IPS-18c (cell line): ENCODE measurements around the gene CCDC102B.
"Not testable (repeated sequence)": the region's sequence is repeated elsewhere in the genome, so short reads cannot be mapped to it uniquely, and the experiment has no call there.

Experiments used
- H3K4me3 ChIP-seq: 2 replicates; pipeline ENCODE4 v1.7.0; 2013; ENCODE audit warnings: low read depth, mild to moderate bottlenecking, low read length, moderate library complexity; ENCODE audit not compliant: insufficient read depth
- H3K9me3 ChIP-seq: one replicate; pipeline ENCODE4 v1.6.1; 2013; ENCODE audit warnings: mild to moderate bottlenecking, low read length, moderate library complexity; ENCODE audit not compliant: control insufficient read depth, insufficient read depth

CCDC102B gene

DNA sequence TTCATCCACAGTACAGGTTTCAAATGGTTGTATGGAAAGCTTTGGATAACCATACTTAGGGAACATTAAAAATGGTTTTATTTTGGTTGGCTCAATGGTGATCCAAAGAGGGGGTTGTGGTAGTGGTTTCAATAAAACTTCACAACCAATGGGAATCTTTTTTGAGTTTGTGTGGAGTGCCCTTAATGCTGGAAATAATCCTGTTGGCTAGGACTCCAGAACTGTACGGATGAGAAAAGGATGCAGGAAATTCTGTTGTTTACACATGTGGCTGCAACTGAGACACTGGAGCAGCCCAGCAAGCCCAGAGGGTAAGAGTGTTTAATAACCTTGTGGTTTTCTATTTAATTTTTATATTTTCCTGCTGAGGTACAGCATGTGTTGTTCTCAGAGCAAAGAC is at the start of gene CCDC102B:
TSS of gene CCDC102B (plus strand) at position 210 of the 400 bp plus-strand sequence. CDS start 38,684 bp downstream, outside the sequence.
- Histone ChIP-seq H3K4me3 (no peak within 1 kb of the TSS), H3K9me3 (no peaks in the 10 kb centered on the region)

DNA sequence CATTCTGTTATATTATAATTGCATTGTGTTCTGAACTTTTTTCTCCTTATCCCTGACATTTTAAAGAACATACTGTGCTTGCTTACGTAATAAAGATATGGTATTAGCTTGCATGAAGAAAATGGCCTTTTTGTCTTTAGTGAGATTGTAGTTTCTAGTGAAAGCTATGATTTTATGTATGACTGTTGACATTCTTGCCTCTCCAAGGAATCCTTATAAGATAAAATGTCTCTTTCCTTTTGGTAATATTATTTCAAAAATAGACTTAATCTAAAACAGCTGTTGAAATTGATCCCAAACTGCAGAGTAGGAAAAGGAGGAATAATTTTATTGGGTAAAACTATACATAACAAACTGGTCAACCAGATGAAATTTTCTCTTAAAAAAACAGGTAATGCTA is 40.8 kb upstream of the CCDC102B start:
- peaks cover 3% of the 10 kb centered on the region for H3K9me3 ChIP-seq
- no peak overlapping the region for H3K4me3 ChIP-seq

DNA sequence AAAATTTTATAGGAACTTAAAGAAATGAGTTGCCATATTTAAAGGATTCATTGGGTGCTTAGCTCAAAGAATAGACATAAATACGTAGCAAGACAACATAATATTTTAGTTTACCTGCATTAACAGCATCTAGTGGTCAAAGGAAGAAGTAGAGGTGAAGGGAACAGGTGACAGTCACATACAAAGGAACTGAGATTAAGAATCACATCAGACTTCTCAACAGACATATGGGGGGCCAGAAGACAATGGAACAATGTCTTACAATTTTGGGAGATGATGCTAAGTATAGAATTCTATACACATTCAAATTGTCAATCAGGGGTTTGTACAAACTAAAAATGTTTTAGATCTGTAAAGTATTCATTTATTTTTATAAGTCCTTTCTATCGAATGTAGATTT is 38.6 kb upstream of the CCDC102B start:
- Histone ChIP-seq H3K9me3 (peaks cover 3% of the 10 kb centered on the region), H3K4me3 (no peak overlapping the region)

DNA sequence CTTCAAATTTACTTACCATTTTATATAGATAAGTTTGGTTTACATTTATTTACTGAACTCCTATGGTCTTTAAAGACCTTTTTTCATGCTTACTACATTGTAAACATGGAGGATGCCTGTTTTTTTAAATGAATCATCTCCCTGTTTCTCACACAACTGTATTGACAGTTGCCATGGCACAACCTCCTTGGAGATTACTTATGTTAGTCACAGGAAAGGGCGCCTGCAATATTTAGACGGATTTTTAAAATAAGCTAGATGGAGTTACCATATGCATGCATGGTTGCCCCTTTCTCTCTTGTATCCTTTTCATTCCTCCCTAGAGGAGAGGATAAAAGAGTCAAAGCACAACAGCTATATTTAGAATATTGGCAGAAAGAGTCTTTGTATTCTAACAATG is 34.8 kb upstream of the CCDC102B start:
- no peak overlapping the region for H3K4me3 ChIP-seq
- peaks cover 3% of the 10 kb centered on the region for H3K9me3 ChIP-seq

DNA sequence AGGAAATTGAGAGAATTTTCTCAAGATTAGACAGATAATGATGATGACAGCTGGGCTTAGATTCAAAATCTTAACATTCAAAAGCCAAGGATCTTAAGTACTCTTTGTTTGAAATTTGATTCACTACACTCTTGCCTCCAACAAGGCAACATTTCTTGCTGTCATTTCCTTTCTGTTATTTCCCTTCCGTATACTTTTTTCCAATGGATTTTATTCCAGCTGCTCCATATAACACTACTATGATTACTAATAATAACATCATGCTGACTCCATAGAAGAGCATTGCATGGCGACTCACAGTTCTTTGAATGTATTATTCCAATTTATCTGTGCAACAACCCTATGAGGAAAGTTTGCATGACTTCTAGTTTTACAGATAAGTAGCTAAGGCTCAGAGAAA is 33.9 kb upstream of the CCDC102B start:
- H3K4me3 ChIP-seq = no peak overlapping the region

DNA sequence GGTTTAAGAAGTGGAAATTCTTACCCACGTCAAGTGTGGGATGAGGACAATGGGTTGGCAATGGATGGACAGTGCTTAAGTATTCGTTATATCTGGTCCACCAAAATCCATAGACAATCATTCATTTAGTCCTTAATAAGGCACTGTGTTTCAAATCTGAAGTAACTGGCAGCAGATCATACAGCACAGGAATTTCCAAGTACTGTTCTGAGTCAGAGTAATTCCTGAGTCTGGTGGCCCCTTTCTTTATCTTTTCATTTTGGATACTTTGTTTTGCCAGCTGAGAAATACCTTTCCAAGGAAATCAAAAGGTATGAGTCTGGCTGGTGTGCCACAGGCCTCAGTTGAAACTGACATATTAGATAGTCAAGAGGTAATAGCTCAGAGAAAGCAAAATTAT is 31.4 kb upstream of the CCDC102B start:
- Histone ChIP-seq H3K9me3 (no peaks in the 10 kb centered on the region), H3K4me3 (no peak overlapping the region)

More for the DNA sequence above, 33.9 kb upstream of the CCDC102B start:
- H3K9me3 ChIP-seq = peaks cover 3% of the 10 kb centered on the region

DNA sequence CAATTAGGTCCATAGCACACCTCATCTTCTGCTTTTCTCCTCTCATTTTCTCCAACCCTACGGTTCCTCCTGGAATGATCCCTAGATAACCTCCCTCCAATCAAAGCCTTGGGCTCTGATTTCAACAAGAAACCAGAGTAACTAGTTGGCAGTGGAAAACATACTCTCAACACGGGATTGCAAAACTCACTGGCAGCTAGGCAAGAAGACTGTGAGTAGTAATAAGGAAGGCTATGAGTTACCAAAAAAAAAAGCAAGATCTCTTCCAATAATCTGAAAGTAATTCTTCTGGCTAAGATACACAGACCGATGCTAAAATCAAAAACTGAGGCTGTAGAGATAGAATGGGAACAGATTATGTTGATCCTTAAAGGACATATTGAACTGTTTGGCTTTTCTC is 28.4 kb upstream of the CCDC102B start:
- H3K9me3 ChIP-seq = no peaks in the 10 kb centered on the region
- no peak overlapping the region for H3K4me3 ChIP-seq

DNA sequence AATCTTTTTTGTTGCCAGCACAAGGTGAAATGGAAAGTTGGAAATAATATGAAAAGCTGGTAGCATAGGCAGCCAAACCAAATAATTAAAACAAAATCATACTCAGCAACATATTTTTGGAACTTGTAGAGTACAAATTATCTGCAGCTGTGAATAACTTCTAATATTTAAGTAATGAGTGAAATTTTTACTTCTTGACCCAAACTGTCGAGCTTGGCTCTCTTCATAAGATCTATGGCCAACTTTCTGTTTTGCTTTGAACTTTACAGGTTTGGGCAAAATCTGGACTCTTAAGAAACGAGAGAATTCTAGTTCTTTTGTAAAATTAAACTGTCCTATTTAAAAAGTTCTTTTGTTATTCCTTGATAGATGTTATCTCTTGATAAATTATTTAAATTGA is 25.6 kb upstream of the CCDC102B start:
- no peaks in the 10 kb centered on the region for H3K9me3 ChIP-seq
- no peak overlapping the region for H3K4me3 ChIP-seq

DNA sequence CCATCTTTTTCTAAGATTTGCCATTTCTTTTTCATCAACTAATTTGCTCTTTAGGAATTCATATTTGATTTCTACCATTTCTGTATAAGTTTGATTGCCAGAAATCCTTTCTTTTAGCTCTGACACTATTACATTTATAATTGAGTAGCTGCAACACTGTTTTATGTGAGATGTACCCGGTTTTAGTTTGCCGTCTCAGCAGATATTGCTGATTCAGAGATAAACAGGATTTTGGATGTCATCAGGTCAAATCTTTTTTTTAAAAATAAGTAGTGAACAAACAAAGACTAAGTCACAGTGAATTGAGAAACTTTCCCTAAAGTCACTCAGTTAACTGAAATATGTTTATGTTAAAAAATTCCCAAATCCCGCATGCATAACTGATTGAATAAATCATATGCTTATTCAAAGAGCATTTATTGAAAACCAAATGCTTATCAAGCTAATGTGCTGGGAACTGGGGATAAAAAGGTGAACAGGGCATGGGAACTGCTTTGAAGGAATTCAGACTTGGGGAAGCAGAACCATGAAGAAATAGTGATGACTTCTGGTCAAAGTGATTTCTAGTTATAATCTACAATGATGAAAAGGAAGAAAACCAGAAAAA is 19.5 kb upstream of the CCDC102B start:
- Histone ChIP-seq H3K4me3 (no peak overlapping the region), H3K9me3 (no peaks in the 10 kb centered on the region)

DNA sequence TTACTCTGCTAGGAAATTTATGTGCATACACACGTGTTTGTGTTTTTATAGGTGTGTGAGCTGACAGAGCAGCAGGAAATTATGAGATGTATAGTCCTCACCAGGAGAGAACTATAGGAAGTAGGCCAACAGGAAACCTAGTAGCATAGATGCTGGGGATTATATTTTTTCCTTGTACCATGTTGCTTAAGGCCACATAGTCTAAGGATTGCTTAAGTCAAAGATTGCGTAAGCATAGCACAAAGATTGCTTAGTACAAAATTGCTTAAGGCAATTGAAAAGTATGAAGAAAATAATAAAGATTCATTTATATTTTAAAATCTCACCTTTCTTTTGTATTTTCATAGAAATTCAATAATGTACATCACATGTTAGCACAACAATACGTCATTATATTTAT is 18.7 kb upstream of the CCDC102B start:
- Histone ChIP-seq H3K4me3 (no peak overlapping the region), H3K9me3 (no peaks in the 10 kb centered on the region)

DNA sequence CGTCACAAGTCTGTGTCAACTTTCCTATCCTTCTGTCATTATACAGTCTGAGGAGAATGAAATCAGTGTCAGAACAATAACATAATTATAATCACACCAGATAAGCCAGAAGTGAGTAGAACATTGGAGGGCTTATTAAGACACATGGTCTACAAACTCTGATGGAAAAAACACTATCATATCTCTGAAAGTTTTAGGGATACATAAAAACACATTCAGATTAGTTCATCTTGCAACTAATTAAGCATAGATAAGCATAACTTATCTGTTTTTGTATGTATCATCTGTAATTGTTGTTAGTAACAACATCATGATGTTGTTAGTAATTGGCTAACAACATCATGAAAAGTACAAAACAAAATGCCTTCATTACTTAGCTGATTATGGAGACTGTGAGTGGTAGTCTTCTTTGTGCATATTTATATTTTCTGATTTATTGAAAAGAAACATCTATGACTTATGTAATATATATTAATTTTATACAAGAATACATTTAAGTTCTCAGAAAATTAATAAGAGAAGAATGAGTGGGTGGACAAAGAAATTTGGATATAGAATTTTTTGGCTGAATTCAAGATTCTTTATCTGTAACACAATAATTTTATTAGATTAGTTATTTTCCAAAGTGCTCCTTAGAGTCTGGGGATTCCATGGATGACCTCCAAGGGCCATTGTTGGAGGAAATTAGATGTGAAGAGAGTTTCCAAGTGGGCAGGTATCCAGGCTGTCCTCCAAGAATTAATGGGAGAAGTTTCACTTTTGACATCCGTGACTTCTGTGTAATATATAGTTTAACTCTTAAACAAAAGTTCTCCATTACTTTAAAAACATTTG is 16.9 kb upstream of the CCDC102B start:
- H3K4me3 ChIP-seq = no peak overlapping the region
- no peaks in the 10 kb centered on the region for H3K9me3 ChIP-seq

DNA sequence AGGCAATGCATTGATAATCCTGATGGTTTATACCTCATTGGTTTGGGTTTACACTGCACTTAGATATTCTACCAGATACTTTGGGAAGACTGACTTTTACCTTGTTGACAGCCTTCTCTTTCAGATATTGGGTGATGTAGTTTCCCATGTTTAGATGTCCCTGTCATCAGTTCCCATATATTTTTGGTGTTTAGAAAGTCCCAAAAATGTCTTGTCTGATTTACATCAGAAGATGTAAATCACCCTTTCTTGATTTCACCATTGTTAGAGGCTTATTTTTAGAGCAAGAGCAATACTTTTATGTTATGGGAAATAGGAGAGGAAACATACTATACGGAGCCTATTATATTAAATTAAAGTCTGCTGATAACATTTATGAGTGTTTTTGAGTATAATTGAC is 14.4 kb upstream of the CCDC102B start:
- Histone ChIP-seq H3K9me3 (no peaks in the 10 kb centered on the region), H3K4me3 (no peak overlapping the region)

DNA sequence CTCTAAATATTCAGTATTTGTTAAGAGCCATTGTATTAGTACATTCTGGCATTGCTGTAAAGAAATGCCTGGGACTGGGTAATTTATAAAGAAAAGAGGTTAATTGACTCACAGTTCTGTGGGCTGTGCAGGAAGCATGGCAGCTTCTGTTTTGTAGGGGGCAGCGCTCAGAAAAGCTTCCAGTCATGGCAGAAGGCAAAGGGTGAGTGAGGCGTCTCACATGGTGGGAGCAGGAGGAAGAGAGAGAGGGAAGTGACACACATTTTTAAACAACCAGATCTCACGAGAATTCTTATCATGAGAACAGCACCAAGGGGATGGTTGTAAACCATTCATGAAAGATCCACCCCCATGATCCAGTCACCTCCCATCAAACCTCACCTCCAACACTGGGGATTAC is 13.8 kb upstream of the CCDC102B start:
- H3K9me3 ChIP-seq = no peaks in the 10 kb centered on the region

DNA sequence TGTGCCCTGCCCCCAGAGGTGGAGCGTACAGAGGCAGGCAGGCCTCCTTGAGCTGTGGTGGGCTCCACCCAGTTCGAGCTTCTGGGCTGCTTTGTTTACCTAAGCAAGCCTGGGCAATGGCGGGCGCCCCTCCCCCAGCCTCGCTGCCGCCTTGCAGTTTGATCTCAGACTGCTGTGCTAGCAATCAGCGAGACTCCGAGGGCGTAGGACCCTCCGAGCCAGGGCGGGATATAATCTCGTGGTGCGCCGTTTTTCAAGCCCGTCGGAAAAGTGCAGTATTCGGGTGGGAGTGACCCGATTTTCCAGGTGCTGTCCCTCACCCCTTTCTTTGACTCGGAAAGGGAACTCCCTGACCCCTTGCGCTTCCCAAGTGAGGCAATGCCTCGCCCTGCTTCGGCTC is 7.6 kb upstream of the CCDC102B start:
- not testable (repeated sequence) for H3K4me3 ChIP-seq

More for the DNA sequence above, 13.8 kb upstream of the CCDC102B start:
- no peak overlapping the region for H3K4me3 ChIP-seq

DNA sequence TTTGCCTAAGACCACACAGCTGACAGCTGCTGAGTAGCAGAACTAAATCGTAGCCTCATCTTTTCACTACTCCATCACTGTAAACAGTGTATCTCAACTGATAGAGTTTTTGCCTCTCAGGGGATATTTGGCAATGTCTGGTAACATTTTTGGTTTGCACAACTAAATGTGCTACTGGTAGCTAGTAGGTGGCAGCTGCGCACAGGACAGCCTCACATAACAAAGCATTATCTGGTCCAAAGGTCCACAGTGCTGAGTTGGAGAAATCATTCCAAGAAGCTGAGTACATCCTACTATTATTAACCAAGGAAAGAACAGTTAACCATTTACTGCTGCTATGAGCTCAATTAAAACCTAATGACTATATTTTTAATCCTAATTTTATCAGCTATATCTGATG is 6.1 kb upstream of the CCDC102B start:
- H3K9me3 ChIP-seq = no peaks in the 10 kb centered on the region
- no peak overlapping the region for H3K4me3 ChIP-seq

More for the DNA sequence above, 7.6 kb upstream of the CCDC102B start:
- H3K9me3 ChIP-seq = not testable (repeated sequence)

DNA sequence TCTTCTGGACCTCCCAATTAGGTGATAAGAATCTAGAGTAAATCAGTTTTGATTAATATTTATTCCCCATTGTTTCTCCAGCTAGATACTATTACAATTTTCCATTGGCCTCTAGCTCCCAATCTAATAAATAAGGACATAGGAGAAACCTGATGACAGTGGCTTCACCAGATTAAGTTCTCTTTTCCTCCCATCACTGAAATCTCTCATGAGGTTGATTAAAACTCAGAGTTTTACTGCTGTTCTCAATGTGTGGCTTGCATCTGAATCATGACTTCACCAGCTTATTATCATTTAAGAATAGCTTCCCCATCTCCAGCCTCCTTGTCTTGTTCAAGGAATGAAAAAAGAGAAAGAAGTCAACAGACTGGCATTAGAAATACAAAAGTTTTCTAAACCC is 3.9 kb upstream of the CCDC102B start:
- no peaks in the 10 kb centered on the region for H3K9me3 ChIP-seq
- no peak overlapping the region for H3K4me3 ChIP-seq

DNA sequence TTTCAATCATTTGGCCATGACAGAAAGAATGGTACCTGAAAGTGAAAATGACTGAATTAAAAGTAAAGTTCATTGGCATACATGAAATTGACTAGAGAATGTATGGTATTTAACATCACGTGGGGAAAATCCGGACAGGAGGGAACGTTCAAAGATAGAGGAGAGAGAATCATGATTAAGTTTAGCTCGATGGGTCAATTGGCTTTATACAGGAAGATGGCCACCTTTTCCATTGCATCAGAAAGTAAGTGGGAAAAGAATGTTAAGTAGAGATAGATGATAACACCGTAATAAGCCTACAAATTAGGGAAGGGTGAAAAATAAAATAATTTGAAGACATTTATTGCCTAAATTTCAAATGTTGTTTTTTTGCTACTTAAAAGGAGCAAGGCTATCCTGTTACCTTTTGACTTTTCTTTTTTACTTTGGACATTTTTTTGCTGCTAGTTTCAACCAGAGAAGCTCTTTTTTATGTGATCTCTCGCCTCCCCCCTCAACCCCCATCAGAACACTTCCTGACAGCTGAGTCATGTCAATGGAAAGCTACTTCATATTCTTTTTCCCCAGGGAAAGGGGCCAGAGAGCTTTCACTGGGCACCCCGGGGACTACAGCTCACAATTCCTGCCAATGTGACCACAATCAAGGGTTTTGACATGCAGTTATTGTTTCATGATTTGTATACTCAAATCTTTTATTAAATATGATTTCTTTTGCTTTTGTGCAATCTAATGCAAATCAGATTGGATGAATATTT is 767 bp upstream of the CCDC102B start:
- Histone ChIP-seq H3K4me3 (no peak overlapping the region), H3K9me3 (no peaks in the 10 kb centered on the region)

DNA sequence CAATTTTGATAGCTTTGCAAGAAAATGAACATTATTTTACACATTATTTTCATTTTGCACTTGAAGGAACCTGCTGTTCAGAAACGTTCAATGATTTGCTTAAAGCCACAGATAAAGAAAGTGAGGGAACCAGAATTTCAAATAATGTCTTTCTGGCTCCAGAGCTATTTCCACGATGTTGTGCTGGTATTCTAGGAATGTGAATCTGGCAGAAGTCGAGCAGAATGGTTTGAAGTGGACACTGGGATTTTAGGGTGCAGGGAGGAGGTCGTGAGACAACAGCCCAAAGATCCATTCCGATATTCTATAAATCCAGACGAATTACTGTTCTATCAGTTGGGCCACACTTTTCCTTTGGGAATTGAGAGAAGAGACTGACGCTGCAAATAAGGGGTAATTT is 2.2 kb downstream of the CCDC102B start:
- H3K9me3 ChIP-seq = no peaks in the 10 kb centered on the region
- no peak overlapping the region for H3K4me3 ChIP-seq
